K562 (cell line): ENCODE data around the gene SLC22A7. TPM values are rescaled to one million over a fixed set of nuclear protein-coding genes. Genes with fewer than 3 reads are reported as not detected.

Experiments used
- ATAC-seq: fragments of 200-7000 bp; cut with Tn5 transposase; 3 replicates; pipeline ENCODE4 v1.9.1; 2020; ENCODE audit warnings: moderate library complexity
- BruUV-seq: library from RNA; stranded (reverse); fragments of 400-500 nt; replicated peaks from 2 replicates; lab custom pipeline; 2021; lab: Mats Ljungman, UMichigan
- CTCF ChIA-PET: fragments of 300-600 bp; formaldehyde crosslinking; extraction: SDS; loops from one replicate; lab custom pipeline; 2021; ENCODE audit warnings: low intra/inter-chr PET ratio; lab: Yijun Ruan, JAX
- POLR2A ChIA-PET: fragments of 300-600, 350-650 bp; sonication (Branson Sonifier 250); formaldehyde crosslinking; extraction: SDS; loops from one replicate; lab custom pipeline; 2021; ENCODE audit warnings: antibody characterized with exemption, inconsistent platforms; lab: Yijun Ruan, JAX
- DNase-seq, 4 experiments: peaks; one replicate each; pipeline versions ENCODE4 v3.0.0 to v3.0.0-alpha.2; 2011 to 2018; ENCODE audit warnings: low spot score in 3 of 4, mixed read lengths in 3 of 4; ENCODE audit errors: extremely low read depth in 1 of 4
- FAIRE-seq: peaks from 2 replicates; lab custom pipeline; 2011; peaks lifted over from hg19 to GRCh38; lab: Jason Lieb, UNC
- H2AFZ ChIP-seq: 2 replicates; pipeline ENCODE4 v1.6.0; 2011; ENCODE audit warnings: low read depth, low read length, control low read depth, inconsistent platforms
- H3K27ac ChIP-seq: fragments of 200-600 bp; 3 replicates; pipeline ENCODE4 v1.8.0; 2011; ENCODE audit warnings: low read depth, mild to moderate bottlenecking, control low read depth, inconsistent platforms, low read length, moderate library complexity, mixed read lengths; ENCODE audit errors: extremely low read depth
- H3K27me3 ChIP-seq, 2 experiments: fragments of 300-600 bp in 1 of 2; 2 replicates in 1 of 2; 3 replicates in 1 of 2; pipeline versions ENCODE4 v1.6.0 to v1.8.0; 2011; ENCODE audit warnings: inconsistent platforms in 2 of 2, low read length in 2 of 2, mild to moderate bottlenecking in 1 of 2, mixed read lengths in 1 of 2, moderate library complexity in 1 of 2; ENCODE audit not compliant: control insufficient read depth in 2 of 2, insufficient read depth in 2 of 2
- H3K36me3 ChIP-seq: fragments of 300-600 bp; 3 replicates; pipeline ENCODE4 v1.8.0; 2011; ENCODE audit warnings: mild to moderate bottlenecking, low read length, inconsistent platforms; ENCODE audit not compliant: control insufficient read depth, insufficient read depth
- H3K4me1 ChIP-seq, 2 experiments: fragments of 200-600 bp in 1 of 2; replicated peaks in 1 of 2; 2 replicates in 1 of 2; 3 replicates in 1 of 2; pipeline versions ENCODE4 v1.5.1 to v1.8.0; 2011; ENCODE audit warnings: inconsistent platforms in 2 of 2, low read length in 2 of 2, mild to moderate bottlenecking in 1 of 2, mixed read lengths in 1 of 2, moderate library complexity in 1 of 2; ENCODE audit not compliant: control insufficient read depth in 2 of 2, insufficient read depth in 2 of 2
- H3K4me2 ChIP-seq: 2 replicates; pipeline ENCODE4 v1.6.1; 2011; ENCODE audit warnings: low read length, control low read depth, inconsistent platforms, mixed read lengths; ENCODE audit not compliant: insufficient read depth
- H3K4me3 ChIP-seq: fragments of 200-600 bp; sonication (generic), shearing (Covaris generic); 2 replicates; pipeline ENCODE4 v1.5.1; 2016; ENCODE audit warnings: control low read depth, inconsistent platforms
- H3K79me2 ChIP-seq: fragments of 200-600 bp; 3 replicates; pipeline ENCODE4 v1.8.0; 2011; ENCODE audit warnings: low read length, inconsistent platforms; ENCODE audit not compliant: control insufficient read depth, insufficient read depth
- H3K9ac ChIP-seq, 2 experiments: 2 replicates each; pipeline versions ENCODE4 v1.6.0 to v1.6.1; 2011; ENCODE audit warnings: low read depth in 2 of 2, low read length in 2 of 2, control low read depth in 1 of 2, inconsistent platforms in 1 of 2, mild to moderate bottlenecking in 1 of 2, mixed read lengths in 1 of 2; ENCODE audit not compliant: insufficient read depth in 1 of 2
- H3K9me1 ChIP-seq: one replicate; pipeline ENCODE4 v1.6.0; 2011; ENCODE audit warnings: inconsistent platforms, mild to moderate bottlenecking, low read length, moderate library complexity; ENCODE audit not compliant: control insufficient read depth, insufficient read depth
- H3K9me3 ChIP-seq: replicated peaks from 2 replicates; pipeline ENCODE4 v1.5.1; 2011; ENCODE audit warnings: low read depth, low read length, inconsistent platforms; ENCODE audit not compliant: control insufficient read depth, insufficient read depth
- H4K20me1 ChIP-seq: replicated peaks from 2 replicates; pipeline ENCODE4 v1.6.1; 2011; ENCODE audit warnings: low read length, inconsistent platforms, mixed read lengths; ENCODE audit not compliant: control insufficient read depth, insufficient read depth
- ZBTB7A ChIP-seq: IDR thresholded peaks from 2 replicates; pipeline ENCODE4 v1.6.1; 2011; ENCODE audit warnings: low read depth, mild to moderate bottlenecking, low read length, moderate library complexity, borderline replicate concordance; ENCODE audit not compliant: control insufficient read depth
- WGBS: fragments of 100-300 bp; shearing (Covaris generic); methylation state at CpG from one replicate; pipeline ENCODE4 v1.1.6; 2016; ENCODE audit warnings: low coverage, mixed read lengths; ENCODE audit not compliant: insufficient coverage; ENCODE audit errors: missing lambda C conversion rate; 5-methylcytosine and 5-hydroxymethylcytosine counted together
- in situ Hi-C: fragments of 300-500 bp; cut with MboI; formaldehyde crosslinking; loops from 4 replicates; pipeline ENCODE4 v1.15.0; 2018; ENCODE audit warnings: inconsistent platforms, mixed read lengths
- intact Hi-C: fragments of 100-400 bp; cut with micrococcal nuclease; formaldehyde crosslinking; loops from 2 replicates; pipeline ENCODE4 v1.14.2; 2022
- polyA plus RNA-seq, 8 experiments: library from polyadenylated mRNA; depleted of rRNA in 4 of 8; stranded (reverse) in 5 of 8; unstranded in 3 of 8; fragments of >200 nt; fragmentation: Nextera tagmentation in 2 of 8; fragmentation: Illumina TruSeq in 1 of 8; extraction: Ambion mirVana in 2 of 8; extraction: Trizol in 1 of 8; gene quantifications; 2 replicates each; pipeline versions ENCODE4 v1.2.1 to v1.2.3, GENCODE V29; 2011 to 2014; ENCODE audit warnings: inconsistent platforms in 1 of 8, missing spikeins in 1 of 8
- total RNA-seq, 7 experiments: library from RNA; depleted of rRNA in 6 of 7; stranded (reverse); fragments of >200 nt in 6 of 7; fragmentation: Illumina TruSeq in 2 of 7; extraction: Trizol in 2 of 7; gene quantifications; 2 replicates each; pipeline versions ENCODE4 v1.2.1 to v1.2.3, GENCODE V29; 2011 to 2021; ENCODE audit warnings: low replicate concordance in 1 of 7
- TF ChIP-seq, protein P1 (sequence below): fragments of 150-350 bp; IDR thresholded peaks from 2 replicates; pipeline ENCODE4 v1.6.1; 2014; ENCODE audit warnings: low read depth, mild to moderate bottlenecking, low read length, borderline replicate concordance

Gene SLC22A7
- total and polyA plus RNA-seq, 9 of the 15 experiments (the other 6 are each of a cell fraction or from before 2014, with no cell fraction given) = not detected

- H3K4me2 ChIP-seq = no peak overlapping the region
- H3K4me3 ChIP-seq = no peak overlapping the region
- H3K9me3 ChIP-seq = no peaks in the 10 kb centered on the region
- no peaks in the 10 kb centered on the region for H3K9me1 ChIP-seq
- in situ Hi-C loops (no loop called here), intact Hi-C loops (no loop called here)
- DNase-seq (no peak), FAIRE-seq (no peak), ATAC-seq (no peak)
- H3K27me3 ChIP-seq = peaks cover 43 to 89% of the 10 kb centered on the region in 2 experiments
- no peak overlapping the region for H2AFZ ChIP-seq
- ChIA-PET CTCF (interaction anchor here (0.6 kb wide), 1 partner anchor 49 kb away, joined by 3 read pairs; no protein-coding TSS in a partner anchor), POLR2A (no interaction called here)
- H3K36me3 ChIP-seq = no peaks in the 10 kb centered on the region
- peaks cover 0 to 24% of the 10 kb centered on the region in 2 experiments; a peak in 2 of 5 replicates for H3K4me1 ChIP-seq
- 0 out of 2 replicates have a peak, but pooled peaks cover 4% of the 10 kb centered on the region for H4K20me1 ChIP-seq
- H3K9ac ChIP-seq = no peak overlapping the region
- WGBS = 7% methylated on average over 18 of the region's 18 CpGs
- no peaks in the 10 kb centered on the region for H3K79me2 ChIP-seq
- TF ChIP-seq, protein P1, sequence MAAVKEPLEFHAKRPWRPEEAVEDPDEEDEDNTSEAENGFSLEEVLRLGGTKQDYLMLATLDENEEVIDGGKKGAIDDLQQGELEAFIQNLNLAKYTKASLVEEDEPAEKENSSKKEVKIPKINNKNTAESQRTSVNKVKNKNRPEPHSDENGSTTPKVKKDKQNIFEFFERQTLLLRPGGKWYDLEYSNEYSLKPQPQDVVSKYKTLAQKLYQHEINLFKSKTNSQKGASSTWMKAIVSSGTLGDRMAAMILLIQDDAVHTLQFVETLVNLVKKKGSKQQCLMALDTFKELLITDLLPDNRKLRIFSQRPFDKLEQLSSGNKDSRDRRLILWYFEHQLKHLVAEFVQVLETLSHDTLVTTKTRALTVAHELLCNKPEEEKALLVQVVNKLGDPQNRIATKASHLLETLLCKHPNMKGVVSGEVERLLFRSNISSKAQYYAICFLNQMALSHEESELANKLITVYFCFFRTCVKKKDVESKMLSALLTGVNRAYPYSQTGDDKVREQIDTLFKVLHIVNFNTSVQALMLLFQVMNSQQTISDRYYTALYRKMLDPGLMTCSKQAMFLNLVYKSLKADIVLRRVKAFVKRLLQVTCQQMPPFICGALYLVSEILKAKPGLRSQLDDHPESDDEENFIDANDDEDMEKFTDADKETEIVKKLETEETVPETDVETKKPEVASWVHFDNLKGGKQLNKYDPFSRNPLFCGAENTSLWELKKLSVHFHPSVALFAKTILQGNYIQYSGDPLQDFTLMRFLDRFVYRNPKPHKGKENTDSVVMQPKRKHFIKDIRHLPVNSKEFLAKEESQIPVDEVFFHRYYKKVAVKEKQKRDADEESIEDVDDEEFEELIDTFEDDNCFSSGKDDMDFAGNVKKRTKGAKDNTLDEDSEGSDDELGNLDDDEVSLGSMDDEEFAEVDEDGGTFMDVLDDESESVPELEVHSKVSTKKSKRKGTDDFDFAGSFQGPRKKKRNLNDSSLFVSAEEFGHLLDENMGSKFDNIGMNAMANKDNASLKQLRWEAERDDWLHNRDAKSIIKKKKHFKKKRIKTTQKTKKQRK = no peak
- TF ChIP-seq ZBTB7A = peak; percentile 29; the same call in 1 of the 2 replicates
- no TSS peak for BruUV-seq
- no peak overlapping the region for H3K27ac ChIP-seq
Measured at GRCh38 chr6:43283514-43283901, 14.6 kb upstream of the SLC22A7 start.
